Measurements from ENCODE around the gene BHLHA9.
A peak's percentile ranks its signal among the peaks of the same experiment; 100 is the strongest.
"Not testable (repeated sequence)": the region's sequence is repeated elsewhere in the genome, so short reads cannot be mapped to it uniquely, and the experiment has no call there.

Gene BHLHA9

GRCh38 chr17:1304962-1305563, 34.8 kb downstream of the BHLHA9 start:
- Mint-ChIP-seq H3K36me3 (ENCODE audit: low read depth) (no peaks in the 10 kb centered on the region), H3K27me3 (ENCODE audit: low read depth, poor library complexity) (peaks cover 29% of the 10 kb centered on the region), H3K4me3 (no peak overlapping the region), H3K27ac (no peak overlapping the region), H3K9me3 (peaks cover 7% of the 10 kb centered on the region), H3K4me1 (peaks cover 51% of the 10 kb centered on the region)
- no peak for TF ChIP-seq CTCF (IDR thresholded peaks at IDR 0.05)
- no peak for DNase-seq

GRCh38 chr17:1307829-1308228, 37.6 kb downstream of the BHLHA9 start:
- not testable (repeated sequence) for H3K9me3 Mint-ChIP-seq; DNase-seq; H3K27ac Mint-ChIP-seq; H3K36me3 Mint-ChIP-seq (ENCODE audit: low read depth); H3K4me3 Mint-ChIP-seq
- Mint-ChIP-seq H3K27me3 (ENCODE audit: low read depth, poor library complexity) (peaks cover 25% of the 10 kb centered on the region), H3K4me1 (peaks cover 31% of the 10 kb centered on the region)

GRCh38 chr17:1312261-1312870, 42.1 kb downstream of the BHLHA9 start:
- Mint-ChIP-seq H3K9me3 (no peaks in the 10 kb centered on the region), H3K27ac (no peak overlapping the region), H3K4me3 (no peak overlapping the region), H3K27me3 (ENCODE audit: low read depth, poor library complexity) (peaks cover 32% of the 10 kb centered on the region), H3K4me1 (peaks cover 22% of the 10 kb centered on the region), H3K36me3 (ENCODE audit: low read depth) (no peaks in the 10 kb centered on the region)
- DNase-seq, result peak; percentile 69
- no peak for TF ChIP-seq CTCF (IDR thresholded peaks at IDR 0.05)

GRCh38 chr17:1313270-1314005, 43.2 kb downstream of the BHLHA9 start:
- H3K9me3 Mint-ChIP-seq, result no peaks in the 10 kb centered on the region
- H3K36me3 Mint-ChIP-seq (ENCODE audit: low read depth), result no peaks in the 10 kb centered on the region
- peaks cover 17% of the 10 kb centered on the region for H3K4me1 Mint-ChIP-seq
- no peak overlapping the region for H3K27ac Mint-ChIP-seq
- no peak for TF ChIP-seq CTCF (IDR thresholded peaks at IDR 0.05)
- H3K27me3 Mint-ChIP-seq (ENCODE audit: low read depth, poor library complexity), result peaks cover 26% of the 10 kb centered on the region
- DNase-seq, result no peak
- no peak overlapping the region for H3K4me3 Mint-ChIP-seq

- H3K4me3 Mint-ChIP-seq, result no peak overlapping the region
- no peak for TF ChIP-seq CTCF (IDR thresholded peaks at IDR 0.05)
- DNase-seq, result no peak
- H3K27ac Mint-ChIP-seq, result peak overlapping the region; percentile 8
- no peaks in the 10 kb centered on the region for H3K36me3 Mint-ChIP-seq (ENCODE audit: low read depth)
- peaks cover 17% of the 10 kb centered on the region for H3K4me1 Mint-ChIP-seq
- H3K9me3 Mint-ChIP-seq, result no peaks in the 10 kb centered on the region
- H3K27me3 Mint-ChIP-seq (ENCODE audit: low read depth, poor library complexity), result peaks cover 38% of the 10 kb centered on the region
These were observed 45.2 kb downstream of the BHLHA9 start for GRCh38 chr17:1315409-1315808.

- Mint-ChIP-seq H3K4me1 (peaks cover 17% of the 10 kb centered on the region), H3K27ac (no peak overlapping the region), H3K4me3 (no peak overlapping the region), H3K9me3 (no peaks in the 10 kb centered on the region), H3K36me3 (ENCODE audit: low read depth) (no peaks in the 10 kb centered on the region), H3K27me3 (ENCODE audit: low read depth, poor library complexity) (peaks cover 43% of the 10 kb centered on the region)
- DNase-seq, result no peak
- no peak for TF ChIP-seq CTCF (IDR thresholded peaks at IDR 0.05)
These were observed 45.7 kb downstream of the BHLHA9 start for GRCh38 chr17:1315891-1316403.
